GM10266 (cell line): Measurements from ENCODE around the gene TNNT2.

Experiments used
- DNase-seq: peaks from one replicate; pipeline ENCODE4 v3.0.0; 2012; ENCODE audit errors: extremely low spot score
- CTCF ChIP-seq: IDR thresholded peaks from 2 replicates; pipeline ENCODE4 v1.5.1; 2012; ENCODE audit warnings: mild to moderate bottlenecking, low read depth; ENCODE audit not compliant: control insufficient read depth, insufficient read depth; ENCODE audit errors: missing control alignments

TNNT2 gene

GRCh38 chr1:201324306-201324705, 53.2 kb downstream of the TNNT2 start:
- DNase-seq: no peak
- no peak for TF ChIP-seq CTCF

GRCh38 chr1:201322653-201323510, 54.6 kb downstream of the TNNT2 start:
- DNase-seq: no peak
- TF ChIP-seq CTCF: no peak

GRCh38 chr1:201321826-201322390, 55.6 kb downstream of the TNNT2 start:
- DNase-seq: no peak
- TF ChIP-seq CTCF: no peak

- no peak for DNase-seq
- no peak for TF ChIP-seq CTCF
These were observed 57.2 kb downstream of the TNNT2 start for GRCh38 chr1:201320168-201320788.

- no peak for TF ChIP-seq CTCF
- no peak for DNase-seq
These were observed 57.8 kb downstream of the TNNT2 start for GRCh38 chr1:201319631-201320030.

- TF ChIP-seq CTCF: no peak
- no peak for DNase-seq
These were observed 58.8 kb downstream of the TNNT2 start for GRCh38 chr1:201318504-201319340.
